VCaP (cell line): ENCODE data around the gene CNTN4.

Experiments used
- H3K27ac ChIP-seq: fragments of 450-650 bp; 2 replicates; pipeline ENCODE4 v1.5.1; 2017
- TF ChIP-seq, protein P1 (sequence below): fragments of 450-650 bp; conservative IDR thresholded peaks from 2 replicates; pipeline ENCODE4 v1.5.1; 2017; ENCODE audit warnings: mild to moderate bottlenecking, moderate library complexity

The CNTN4 gene

DNA sequence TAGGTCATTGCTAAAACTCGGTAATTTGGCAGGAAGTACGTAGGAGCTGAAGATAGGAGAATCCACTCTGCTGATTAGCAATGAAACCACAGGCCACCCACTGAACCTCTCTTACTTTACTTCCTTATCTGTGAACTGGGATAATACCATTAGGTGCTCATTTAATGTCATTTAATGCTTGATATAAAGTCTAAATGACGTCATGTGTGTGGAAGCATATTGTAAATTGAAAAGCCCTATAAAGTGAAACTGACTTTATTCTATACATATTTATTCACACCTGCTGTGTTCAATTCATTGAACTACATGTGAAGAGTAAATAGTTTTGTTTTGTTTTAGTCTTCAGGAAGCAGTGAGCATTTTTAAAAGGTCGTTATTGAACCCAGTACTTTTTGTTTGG is 137.5 kb downstream of the CNTN4 start:
- no peak overlapping the region for H3K27ac ChIP-seq
- TF ChIP-seq, protein P1, sequence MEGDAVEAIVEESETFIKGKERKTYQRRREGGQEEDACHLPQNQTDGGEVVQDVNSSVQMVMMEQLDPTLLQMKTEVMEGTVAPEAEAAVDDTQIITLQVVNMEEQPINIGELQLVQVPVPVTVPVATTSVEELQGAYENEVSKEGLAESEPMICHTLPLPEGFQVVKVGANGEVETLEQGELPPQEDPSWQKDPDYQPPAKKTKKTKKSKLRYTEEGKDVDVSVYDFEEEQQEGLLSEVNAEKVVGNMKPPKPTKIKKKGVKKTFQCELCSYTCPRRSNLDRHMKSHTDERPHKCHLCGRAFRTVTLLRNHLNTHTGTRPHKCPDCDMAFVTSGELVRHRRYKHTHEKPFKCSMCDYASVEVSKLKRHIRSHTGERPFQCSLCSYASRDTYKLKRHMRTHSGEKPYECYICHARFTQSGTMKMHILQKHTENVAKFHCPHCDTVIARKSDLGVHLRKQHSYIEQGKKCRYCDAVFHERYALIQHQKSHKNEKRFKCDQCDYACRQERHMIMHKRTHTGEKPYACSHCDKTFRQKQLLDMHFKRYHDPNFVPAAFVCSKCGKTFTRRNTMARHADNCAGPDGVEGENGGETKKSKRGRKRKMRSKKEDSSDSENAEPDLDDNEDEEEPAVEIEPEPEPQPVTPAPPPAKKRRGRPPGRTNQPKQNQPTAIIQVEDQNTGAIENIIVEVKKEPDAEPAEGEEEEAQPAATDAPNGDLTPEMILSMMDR, result no peak

DNA sequence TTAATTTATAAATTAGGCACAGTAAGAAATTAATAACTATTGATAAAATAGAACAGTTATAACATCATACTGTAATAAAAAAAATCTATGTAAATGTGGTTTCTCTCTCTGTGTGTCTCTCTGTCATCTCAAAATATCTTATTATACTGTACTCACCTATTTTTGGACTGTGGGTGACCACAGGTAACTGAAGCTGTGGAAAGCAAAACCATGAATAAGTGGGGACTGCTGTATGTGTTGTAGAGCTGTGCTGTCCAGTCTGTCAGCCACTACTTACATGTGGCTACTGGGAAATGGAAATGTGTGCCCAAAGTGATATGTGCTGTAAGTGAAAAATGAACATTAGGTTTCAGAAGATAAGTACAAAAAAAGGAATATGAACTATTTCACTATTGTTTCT is 145.5 kb downstream of the CNTN4 start:
- TF ChIP-seq, protein P1, result no peak
- H3K27ac ChIP-seq, result no peak overlapping the region

DNA sequence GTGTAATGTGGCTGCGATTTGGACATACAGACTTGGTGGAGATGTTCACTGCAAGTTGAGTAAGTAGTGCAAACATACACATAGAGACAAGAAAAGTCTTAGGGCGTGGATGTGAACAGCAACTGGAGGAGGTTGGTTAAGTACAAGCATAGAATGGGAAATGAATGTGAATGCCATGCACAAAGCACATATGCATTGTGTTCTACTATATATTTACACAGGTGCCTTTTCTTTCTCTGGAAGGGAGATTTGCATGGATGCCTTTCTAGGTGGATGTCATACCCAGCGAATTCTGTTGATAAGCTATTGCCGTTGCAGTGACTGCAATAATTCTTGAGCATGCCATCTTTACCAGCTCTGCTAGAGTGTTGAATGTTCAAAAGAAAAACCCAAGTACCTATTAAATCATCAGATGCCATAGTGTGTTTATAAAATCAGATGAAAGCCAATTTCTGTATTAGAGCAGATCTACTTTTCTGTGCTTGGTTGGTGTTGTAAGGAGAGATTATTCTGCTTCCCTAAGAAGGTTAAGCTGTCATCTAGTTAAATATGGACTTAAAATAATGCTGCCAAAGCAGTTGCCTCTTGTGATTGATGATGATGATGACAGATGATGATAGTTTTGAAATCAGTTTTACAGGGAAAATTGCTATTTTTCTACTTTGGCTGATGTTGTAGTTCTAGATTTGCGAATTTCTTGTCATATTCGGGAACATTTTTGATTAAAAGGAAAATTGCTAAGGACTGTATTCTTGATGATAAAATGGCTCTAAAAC is 148.4 kb downstream of the CNTN4 start:
- TF ChIP-seq, protein P1, result no peak
- no peak overlapping the region for H3K27ac ChIP-seq

DNA sequence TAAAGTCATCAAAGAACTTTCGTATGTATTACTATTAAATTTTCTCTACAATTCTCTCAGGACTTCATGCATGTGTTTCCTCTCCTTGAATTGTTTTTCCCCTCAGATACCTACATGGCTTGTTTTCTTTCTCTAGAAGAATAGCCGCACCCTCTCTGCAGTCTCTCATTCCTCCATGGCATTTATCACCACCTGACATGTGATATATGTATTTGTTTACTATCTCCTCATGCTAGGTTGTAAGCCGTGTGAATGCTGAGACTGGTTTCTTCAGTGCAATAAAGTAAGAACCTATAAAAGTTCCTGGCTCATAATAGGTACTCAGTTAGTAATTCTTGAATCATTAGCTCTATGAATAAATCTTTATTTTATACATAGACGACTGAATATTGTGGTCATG is 149.2 kb downstream of the CNTN4 start:
- TF ChIP-seq, protein P1, result no peak
- no peak overlapping the region for H3K27ac ChIP-seq

DNA sequence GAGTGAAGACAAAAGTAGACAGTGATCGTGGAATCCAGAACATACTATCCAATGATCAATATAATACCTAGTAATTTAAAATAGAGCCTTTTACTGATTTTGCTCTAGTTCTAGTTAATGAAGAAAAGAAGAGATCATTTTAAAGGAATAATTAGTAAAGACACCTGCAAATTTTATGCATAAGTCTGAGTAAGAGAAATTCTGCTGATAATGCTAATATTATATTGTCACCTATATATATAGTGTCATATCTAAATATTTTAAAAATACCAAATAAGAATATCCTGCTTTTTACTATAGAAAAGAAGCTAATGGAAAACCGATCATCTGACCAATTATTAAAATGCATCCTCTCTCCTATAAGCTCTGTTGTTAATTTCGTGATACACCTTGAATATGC is 152.1 kb downstream of the CNTN4 start:
- TF ChIP-seq, protein P1, result no peak
- H3K27ac ChIP-seq, result no peak overlapping the region

DNA sequence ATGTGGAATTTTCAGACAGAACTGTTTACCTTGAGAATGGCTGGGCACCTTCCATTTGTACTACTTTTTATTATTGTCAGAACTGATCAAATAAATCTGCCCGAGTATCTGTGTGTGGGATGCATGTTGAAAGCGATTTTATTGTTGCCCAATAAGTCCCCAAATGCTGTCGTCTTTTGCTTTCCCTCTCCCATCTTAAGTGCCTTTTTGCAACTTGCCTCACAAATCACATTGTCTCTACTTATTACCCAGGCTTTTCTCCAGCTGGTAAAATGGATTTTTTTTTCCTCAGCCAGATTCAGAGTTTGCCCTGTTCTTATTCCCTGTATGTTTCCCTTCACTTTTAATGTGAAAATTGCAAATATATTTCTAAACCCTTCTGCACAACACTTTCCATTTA is 163.1 kb downstream of the CNTN4 start:
- TF ChIP-seq, protein P1, result no peak
- H3K27ac ChIP-seq, result peak overlapping the region; percentile 11; the same call in 1 of the 2 replicates

DNA sequence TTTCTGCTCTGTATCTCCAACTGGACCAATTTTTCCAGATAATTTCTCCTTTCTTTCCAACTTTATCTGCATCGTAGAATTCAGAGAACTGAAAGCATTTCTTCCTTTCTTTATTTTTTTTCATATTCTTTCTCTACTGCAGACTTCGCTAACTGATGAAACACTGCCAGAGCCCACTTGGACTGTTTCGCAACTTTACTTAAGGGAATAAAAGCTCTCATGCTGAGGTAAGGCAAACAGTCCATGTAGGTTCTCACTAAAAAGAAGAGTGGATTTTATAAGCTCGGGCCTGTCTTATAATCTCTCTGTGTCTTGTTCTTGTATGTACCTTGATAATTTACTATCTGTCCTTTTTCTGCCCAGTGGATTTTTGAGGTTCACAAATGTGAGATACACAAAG is 163.5 kb downstream of the CNTN4 start:
- TF ChIP-seq, protein P1, result no peak
- H3K27ac ChIP-seq, result no peak overlapping the region
